GM12878 (cell line): ENCODE data around the gene CWC27. TPM values are rescaled to one million over a fixed set of nuclear protein-coding genes. Genes with fewer than 3 reads are reported as not detected.
A peak's percentile ranks its signal among the peaks of the same experiment; 100 is the strongest.

ENCODE experiments used
- CBFB ChIP-seq: IDR thresholded peaks from 2 replicates; pipeline ENCODE4 v1.6.1; 2016; ENCODE audit warnings: antibody characterized with exemption, low read depth
- CBX3 ChIP-seq: fragments of 200-600 bp; sonication (generic); IDR thresholded peaks from 2 replicates; pipeline ENCODE4 v1.6.1; 2016; ENCODE audit warnings: low read depth, borderline replicate concordance
- CBX5 ChIP-seq: sonication (generic); IDR thresholded peaks from 2 replicates; pipeline ENCODE4 v1.6.1; 2016; ENCODE audit warnings: low read depth, moderate library complexity, mild to moderate bottlenecking, inconsistent platforms
- DPF2 ChIP-seq: fragments of 450-650 bp; IDR thresholded peaks from 2 replicates; pipeline ENCODE4 v1.6.1; 2017; ENCODE audit warnings: mild to moderate bottlenecking
- ESRRA ChIP-seq: IDR thresholded peaks from 2 replicates; pipeline ENCODE4 v1.6.1; 2012; ENCODE audit warnings: mild to moderate bottlenecking, low read length, improper control_type of control experiment
- GABPA ChIP-seq: IDR thresholded peaks from 2 replicates; pipeline ENCODE4 v1.6.1; 2014; ENCODE audit warnings: antibody characterized with exemption, low read depth, mild to moderate bottlenecking, inconsistent platforms
- HDAC2 ChIP-seq: fragments of 200-600 bp; sonication (generic); IDR thresholded peaks from 2 replicates; pipeline ENCODE4 v1.6.1; 2017
- HDAC6 ChIP-seq: fragments of 200-600 bp; sonication (generic); IDR thresholded peaks from one replicate; pipeline ENCODE4 v1.8.0; 2017; ENCODE audit warnings: antibody characterized with exemption; ENCODE audit not compliant: unreplicated experiment
- MTA2 ChIP-seq: fragments of 450-650 bp; IDR thresholded peaks from 2 replicates; pipeline ENCODE4 v1.6.1; 2016; ENCODE audit warnings: low read depth, mild to moderate bottlenecking, moderate library complexity
- MTA3 ChIP-seq: IDR thresholded peaks from 2 replicates; pipeline ENCODE4 v1.6.1; 2012; ENCODE audit warnings: low read length, inconsistent platforms, borderline replicate concordance
- NFIC ChIP-seq: IDR thresholded peaks from 2 replicates; pipeline ENCODE4 v1.6.1; 2012; ENCODE audit warnings: low read depth, mild to moderate bottlenecking, inconsistent platforms, low read length, moderate library complexity
- PAX8 ChIP-seq: fragments of 450-650 bp; IDR thresholded peaks from 2 replicates; pipeline ENCODE4 v1.6.1; 2017; ENCODE audit warnings: mild to moderate bottlenecking, moderate library complexity
- RAD51 ChIP-seq: fragments of 450-650 bp; IDR thresholded peaks from 2 replicates; pipeline ENCODE4 v1.6.1; 2016; ENCODE audit warnings: moderate library complexity, mild to moderate bottlenecking, inconsistent platforms
- RB1 ChIP-seq: fragments of 450-650 bp; formaldehyde crosslinking; IDR thresholded peaks from 2 replicates; pipeline ENCODE4 v1.6.1; 2017; ENCODE audit warnings: mild to moderate bottlenecking, borderline replicate concordance
- RCOR1 ChIP-seq: conservative IDR thresholded peaks from 2 replicates; pipeline ENCODE4 v1.6.1; 2012; ENCODE audit warnings: low read depth, low read length, improper control_type of control experiment
- SREBF1 ChIP-seq: IDR thresholded peaks from 2 replicates; pipeline ENCODE4 v1.6.1; 2012; ENCODE audit warnings: mild to moderate bottlenecking, low read length
- SUZ12 ChIP-seq: fragments of 200-600 bp; sonication (generic); IDR thresholded peaks from one replicate; pipeline ENCODE4 v1.6.1; 2018; ENCODE audit warnings: antibody characterized with exemption, mild to moderate bottlenecking; ENCODE audit not compliant: unreplicated experiment
- ZNF217 ChIP-seq: fragments of 450-650 bp; IDR thresholded peaks from 2 replicates; pipeline ENCODE4 v1.6.1; 2017; ENCODE audit warnings: antibody characterized with exemption, mild to moderate bottlenecking
- polyA plus RNA-seq, 11 experiments: library from polyadenylated mRNA; depleted of rRNA in 4 of 11; unstranded in 6 of 11; stranded (reverse) in 5 of 11; fragments of >200 nt; fragmentation: Nextera tagmentation in 4 of 11; fragmentation: Illumina TruSeq in 1 of 11; extraction: Ambion mirVana in 4 of 11; extraction: Trizol in 1 of 11; gene quantifications; 1 replicate in 1 of 11; 2 replicates in 10 of 11; pipeline versions ENCODE4 v1.2.1 to v1.2.3, GENCODE V29; 2011 to 2016; ENCODE audit warnings: inconsistent platforms in 2 of 11, missing spikeins in 2 of 11, low read depth in 1 of 11
- total RNA-seq, 4 experiments: library from RNA; depleted of rRNA in 3 of 4; stranded (reverse); fragments of >200 nt in 3 of 4; fragmentation: Illumina TruSeq in 1 of 4; extraction: Trizol in 1 of 4; gene quantifications; 2 replicates each; pipeline versions ENCODE4 v1.2.1 to v1.2.3, GENCODE V29; 2013 to 2021
- TF ChIP-seq, protein P1 (sequence below): IDR thresholded peaks from 2 replicates; pipeline ENCODE4 v1.6.1; 2011; ENCODE audit warnings: low read depth, low read length, improper control_type of control experiment, borderline replicate concordance
- TF ChIP-seq, protein P2 (sequence below): IDR thresholded peaks from 2 replicates; pipeline ENCODE4 v1.6.1; 2011; ENCODE audit warnings: low read depth, mild to moderate bottlenecking, low read length, moderate library complexity, borderline replicate concordance; ENCODE audit errors: extremely low read depth
- TF ChIP-seq, protein P3 (sequence below): fragments of 150-350 bp; IDR thresholded peaks from 2 replicates; pipeline ENCODE4 v1.6.1; 2016; ENCODE audit warnings: low read depth, low read length
- TF ChIP-seq, protein P4 (sequence below): fragments of 450-650 bp; IDR thresholded peaks from 2 replicates; pipeline ENCODE4 v1.6.1; 2017; ENCODE audit warnings: mild to moderate bottlenecking
- TF ChIP-seq, protein P5 (sequence below): fragments of 450-650 bp; IDR thresholded peaks from 2 replicates; pipeline ENCODE4 v1.6.1; 2017; ENCODE audit warnings: borderline replicate concordance

CWC27 gene
- total and polyA plus RNA-seq, 10 of the 15 experiments (the other 5 are each of a cell fraction or from before 2014, with no cell fraction given) = 21.7 to 61.9 (median 47.0) TPM

DNA sequence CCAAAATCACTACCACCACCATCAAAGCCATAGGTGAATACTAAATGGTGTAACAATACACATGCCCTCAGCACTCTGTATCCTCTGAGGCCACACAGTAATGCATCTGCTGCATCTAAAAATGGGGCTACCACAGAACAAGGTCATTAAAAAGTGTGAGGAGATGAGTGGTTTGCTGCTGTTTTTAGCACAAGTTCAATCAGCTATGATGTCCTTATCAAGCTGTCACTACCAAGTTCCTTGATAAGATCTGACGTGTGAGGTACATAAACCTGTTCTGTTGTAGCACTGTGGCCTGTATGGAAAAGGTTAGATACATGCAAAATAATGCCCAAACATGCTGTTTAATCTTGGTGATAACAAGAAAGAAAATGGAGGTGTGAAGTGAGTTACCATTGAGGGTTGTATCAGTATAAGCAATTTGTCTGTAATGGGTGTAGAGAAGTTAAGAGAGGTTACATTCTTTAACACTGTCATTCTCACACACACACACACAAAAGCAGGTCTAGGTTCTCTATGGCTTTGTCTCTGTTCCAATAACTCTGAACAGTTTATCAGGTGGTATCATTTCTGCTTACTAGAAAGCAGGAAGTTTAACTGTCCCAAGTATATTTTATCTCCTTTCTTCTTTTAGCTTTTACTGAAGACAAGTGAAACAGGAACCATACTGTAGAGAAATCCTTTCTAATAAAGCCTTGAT lies 252.9 kb downstream of the CWC27 start (continued):
- TF ChIP-seq, protein P1, sequence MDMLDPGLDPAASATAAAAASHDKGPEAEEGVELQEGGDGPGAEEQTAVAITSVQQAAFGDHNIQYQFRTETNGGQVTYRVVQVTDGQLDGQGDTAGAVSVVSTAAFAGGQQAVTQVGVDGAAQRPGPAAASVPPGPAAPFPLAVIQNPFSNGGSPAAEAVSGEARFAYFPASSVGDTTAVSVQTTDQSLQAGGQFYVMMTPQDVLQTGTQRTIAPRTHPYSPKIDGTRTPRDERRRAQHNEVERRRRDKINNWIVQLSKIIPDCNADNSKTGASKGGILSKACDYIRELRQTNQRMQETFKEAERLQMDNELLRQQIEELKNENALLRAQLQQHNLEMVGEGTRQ = no peak
- TF ChIP-seq, protein P2, sequence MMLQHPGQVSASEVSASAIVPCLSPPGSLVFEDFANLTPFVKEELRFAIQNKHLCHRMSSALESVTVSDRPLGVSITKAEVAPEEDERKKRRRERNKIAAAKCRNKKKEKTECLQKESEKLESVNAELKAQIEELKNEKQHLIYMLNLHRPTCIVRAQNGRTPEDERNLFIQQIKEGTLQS = no peak
- TF ChIP-seq MTA3 (no peak), CBFB (no peak), RAD51 (no peak), RCOR1 (no peak), ESRRA (no peak), DPF2 (peak; percentile 49; the same call in 1 of the 2 replicates), GABPA (no peak), HDAC6 (no peak), CBX3 (no peak), MTA2 (peak; percentile 89), RB1 (no peak), SUZ12 (no peak), NFIC (no peak), CBX5 (no peak), HDAC2 (no peak), PAX8 (no peak), ZNF217 (no peak), SREBF1 (no peak)
- TF ChIP-seq, protein P3, sequence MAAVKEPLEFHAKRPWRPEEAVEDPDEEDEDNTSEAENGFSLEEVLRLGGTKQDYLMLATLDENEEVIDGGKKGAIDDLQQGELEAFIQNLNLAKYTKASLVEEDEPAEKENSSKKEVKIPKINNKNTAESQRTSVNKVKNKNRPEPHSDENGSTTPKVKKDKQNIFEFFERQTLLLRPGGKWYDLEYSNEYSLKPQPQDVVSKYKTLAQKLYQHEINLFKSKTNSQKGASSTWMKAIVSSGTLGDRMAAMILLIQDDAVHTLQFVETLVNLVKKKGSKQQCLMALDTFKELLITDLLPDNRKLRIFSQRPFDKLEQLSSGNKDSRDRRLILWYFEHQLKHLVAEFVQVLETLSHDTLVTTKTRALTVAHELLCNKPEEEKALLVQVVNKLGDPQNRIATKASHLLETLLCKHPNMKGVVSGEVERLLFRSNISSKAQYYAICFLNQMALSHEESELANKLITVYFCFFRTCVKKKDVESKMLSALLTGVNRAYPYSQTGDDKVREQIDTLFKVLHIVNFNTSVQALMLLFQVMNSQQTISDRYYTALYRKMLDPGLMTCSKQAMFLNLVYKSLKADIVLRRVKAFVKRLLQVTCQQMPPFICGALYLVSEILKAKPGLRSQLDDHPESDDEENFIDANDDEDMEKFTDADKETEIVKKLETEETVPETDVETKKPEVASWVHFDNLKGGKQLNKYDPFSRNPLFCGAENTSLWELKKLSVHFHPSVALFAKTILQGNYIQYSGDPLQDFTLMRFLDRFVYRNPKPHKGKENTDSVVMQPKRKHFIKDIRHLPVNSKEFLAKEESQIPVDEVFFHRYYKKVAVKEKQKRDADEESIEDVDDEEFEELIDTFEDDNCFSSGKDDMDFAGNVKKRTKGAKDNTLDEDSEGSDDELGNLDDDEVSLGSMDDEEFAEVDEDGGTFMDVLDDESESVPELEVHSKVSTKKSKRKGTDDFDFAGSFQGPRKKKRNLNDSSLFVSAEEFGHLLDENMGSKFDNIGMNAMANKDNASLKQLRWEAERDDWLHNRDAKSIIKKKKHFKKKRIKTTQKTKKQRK = no peak
- TF ChIP-seq, protein P4, sequence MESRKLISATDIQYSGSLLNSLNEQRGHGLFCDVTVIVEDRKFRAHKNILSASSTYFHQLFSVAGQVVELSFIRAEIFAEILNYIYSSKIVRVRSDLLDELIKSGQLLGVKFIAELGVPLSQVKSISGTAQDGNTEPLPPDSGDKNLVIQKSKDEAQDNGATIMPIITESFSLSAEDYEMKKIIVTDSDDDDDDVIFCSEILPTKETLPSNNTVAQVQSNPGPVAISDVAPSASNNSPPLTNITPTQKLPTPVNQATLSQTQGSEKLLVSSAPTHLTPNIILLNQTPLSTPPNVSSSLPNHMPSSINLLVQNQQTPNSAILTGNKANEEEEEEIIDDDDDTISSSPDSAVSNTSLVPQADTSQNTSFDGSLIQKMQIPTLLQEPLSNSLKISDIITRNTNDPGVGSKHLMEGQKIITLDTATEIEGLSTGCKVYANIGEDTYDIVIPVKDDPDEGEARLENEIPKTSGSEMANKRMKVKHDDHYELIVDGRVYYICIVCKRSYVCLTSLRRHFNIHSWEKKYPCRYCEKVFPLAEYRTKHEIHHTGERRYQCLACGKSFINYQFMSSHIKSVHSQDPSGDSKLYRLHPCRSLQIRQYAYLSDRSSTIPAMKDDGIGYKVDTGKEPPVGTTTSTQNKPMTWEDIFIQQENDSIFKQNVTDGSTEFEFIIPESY = no peak
- TF ChIP-seq, protein P5, sequence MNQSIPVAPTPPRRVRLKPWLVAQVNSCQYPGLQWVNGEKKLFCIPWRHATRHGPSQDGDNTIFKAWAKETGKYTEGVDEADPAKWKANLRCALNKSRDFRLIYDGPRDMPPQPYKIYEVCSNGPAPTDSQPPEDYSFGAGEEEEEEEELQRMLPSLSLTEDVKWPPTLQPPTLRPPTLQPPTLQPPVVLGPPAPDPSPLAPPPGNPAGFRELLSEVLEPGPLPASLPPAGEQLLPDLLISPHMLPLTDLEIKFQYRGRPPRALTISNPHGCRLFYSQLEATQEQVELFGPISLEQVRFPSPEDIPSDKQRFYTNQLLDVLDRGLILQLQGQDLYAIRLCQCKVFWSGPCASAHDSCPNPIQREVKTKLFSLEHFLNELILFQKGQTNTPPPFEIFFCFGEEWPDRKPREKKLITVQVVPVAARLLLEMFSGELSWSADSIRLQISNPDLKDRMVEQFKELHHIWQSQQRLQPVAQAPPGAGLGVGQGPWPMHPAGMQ = no peak
